GM11168 (cell line): ENCODE results near the gene CAPN2.

ENCODE experiments used
- in situ Hi-C: fragments of 300-500 bp; cut with MboI; formaldehyde crosslinking; loops from one replicate; pipeline ENCODE4 v1.12.0; 2022; ENCODE audit warnings: low sequenced_read_pairs; ENCODE audit not compliant: unreplicated experiment

CAPN2 gene

GRCh38 chr1:223700942-223701637 is 11.2 kb upstream of the CAPN2 start:
- in situ Hi-C loops: no loop called here

DNA sequence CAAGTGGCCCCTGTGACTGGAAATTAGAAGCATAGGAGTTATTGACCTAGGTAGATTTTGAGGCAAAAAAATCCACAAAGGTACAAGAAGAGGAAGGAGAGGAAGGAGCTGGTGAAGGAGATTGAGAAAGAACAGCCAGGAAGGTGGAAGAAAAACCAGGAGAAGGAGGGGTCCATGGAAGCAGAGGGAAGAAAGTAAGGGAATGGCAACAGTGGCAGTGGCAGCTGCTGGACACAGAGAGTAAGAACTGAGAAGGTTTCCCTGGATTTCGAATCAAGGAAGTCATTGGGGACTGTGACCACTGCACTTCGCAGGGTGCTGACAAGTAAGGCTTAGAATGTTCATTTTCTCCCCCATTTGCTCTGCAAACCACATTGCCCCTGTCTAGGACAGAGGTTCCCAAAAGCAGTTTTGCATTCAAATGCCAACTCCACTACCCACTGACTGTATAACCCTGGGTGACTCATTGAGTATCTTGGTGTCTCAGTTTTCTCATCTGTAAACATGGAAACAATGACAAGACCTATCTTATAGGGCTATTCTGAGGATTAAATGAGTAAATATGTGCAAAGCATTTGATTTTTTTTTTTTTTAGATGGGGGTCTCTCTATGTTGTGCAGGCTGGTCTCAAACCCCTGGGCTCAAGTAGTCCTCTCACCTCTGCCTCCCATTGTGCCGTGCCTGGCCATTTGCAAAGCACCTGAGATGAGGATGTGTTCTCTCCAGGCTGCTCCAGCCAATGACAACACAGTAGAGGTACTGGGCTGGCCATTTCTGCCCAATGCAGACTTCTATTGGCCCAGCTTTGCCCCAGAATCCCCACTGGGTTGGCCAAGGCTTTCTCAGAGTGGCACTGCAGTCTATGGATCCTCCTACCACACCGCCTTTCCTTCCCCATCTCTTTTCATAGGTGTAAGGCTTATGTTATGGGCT is 9.3 kb upstream of the CAPN2 start:
- in situ Hi-C loops: no loop called here

- in situ Hi-C loops: no loop called here
These were observed 8.7 kb upstream of the CAPN2 start for GRCh38 chr1:223703668-223704013.

GRCh38 chr1:223704921-223705878 is 7.1 kb upstream of the CAPN2 start:
- in situ Hi-C loops: no loop called here

DNA sequence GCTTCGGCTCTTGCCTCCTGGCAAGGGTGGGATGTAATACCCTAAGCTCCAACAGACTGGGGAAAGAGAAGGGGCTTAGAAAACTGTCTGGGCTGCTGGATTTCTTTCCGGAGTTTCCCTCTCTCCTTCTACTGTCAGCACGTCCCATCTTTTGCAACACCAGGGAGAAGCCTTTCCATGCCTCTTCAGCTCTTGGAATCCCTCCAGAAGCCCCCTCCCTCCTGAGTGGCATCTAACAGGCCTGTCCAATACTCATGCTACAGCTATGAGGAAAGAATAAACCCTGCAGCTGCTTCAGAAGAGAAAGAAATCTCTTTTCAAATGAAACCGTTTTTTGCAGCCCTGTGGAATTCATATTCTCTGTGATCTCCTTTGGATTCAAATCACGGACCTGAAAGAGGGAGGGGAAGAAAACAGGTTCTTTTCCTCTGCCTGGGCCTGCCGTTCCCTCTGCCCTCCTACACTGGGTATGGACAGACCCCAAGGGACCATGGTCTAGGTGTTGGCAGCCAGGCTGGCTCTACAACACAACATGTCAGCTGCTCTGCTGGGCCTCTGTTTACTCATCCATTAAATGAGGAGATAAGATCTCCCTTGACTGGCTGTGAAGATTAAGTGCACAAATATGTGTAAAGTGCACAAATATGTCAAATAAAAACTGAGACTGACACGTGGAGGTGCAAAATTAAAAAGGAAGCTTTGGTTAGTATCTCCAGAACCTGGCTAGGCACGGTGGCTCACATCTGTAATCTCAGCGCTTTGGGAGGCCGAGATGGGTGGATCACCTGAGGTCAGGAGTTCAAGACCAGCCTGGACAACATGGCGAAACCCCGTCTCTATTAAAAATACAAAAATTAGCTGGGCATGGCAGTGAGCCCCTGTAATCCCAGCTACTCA is 6.0 kb upstream of the CAPN2 start:
- in situ Hi-C loops: no loop called here

DNA sequence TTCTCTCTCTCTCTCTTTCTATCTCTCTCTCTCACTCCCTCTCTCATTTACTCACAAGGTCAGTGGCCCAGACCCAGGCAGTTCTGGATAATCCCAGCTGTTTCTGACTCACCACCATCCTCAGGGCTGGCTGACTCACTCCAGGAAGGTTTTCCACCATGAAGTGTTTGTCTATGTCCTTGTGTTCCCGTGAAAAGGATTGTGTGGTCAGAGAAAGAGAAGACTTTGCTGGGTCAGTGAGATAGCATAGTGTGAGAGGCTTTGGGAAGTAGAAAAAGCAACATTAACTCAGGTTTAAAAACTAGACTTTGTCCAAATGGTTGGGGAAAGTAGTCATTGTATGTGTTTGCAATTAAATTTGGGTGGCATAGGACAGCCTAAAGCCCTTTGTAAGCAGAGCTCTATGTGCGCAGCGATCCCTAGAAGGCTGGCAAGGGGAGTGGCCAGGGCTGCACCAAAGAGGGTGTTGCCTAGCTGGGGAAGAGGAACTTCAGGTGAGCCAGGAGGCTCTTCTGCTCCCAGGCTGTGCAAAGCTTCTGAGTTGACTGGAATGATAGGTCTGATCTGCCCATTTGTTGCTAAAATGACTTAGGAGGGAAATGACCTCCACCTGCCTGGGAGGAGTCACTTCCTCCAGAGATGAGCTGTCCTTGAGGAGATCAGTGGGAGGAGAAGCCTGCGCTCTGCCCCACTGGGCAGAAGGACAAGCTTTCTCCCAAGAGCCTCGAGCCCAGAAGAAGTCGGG is 4.9 kb upstream of the CAPN2 start:
- in situ Hi-C loops: no loop called here

DNA sequence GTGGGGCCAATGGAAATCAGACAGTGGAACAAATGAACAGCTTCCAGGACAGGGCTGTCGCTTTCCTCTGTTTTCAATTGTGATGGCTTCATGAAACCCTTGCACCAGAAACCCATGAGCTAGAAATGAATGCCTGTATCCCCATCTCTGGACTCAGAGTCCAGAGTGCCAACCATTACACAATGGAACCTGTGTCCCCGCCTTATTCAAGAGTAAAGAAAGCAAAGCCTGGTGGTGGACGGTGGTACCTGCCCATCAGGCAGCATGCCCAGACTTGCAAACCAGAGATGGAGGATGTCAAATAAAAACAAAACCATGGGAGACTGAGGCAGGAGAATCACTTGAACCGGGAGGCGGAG is 4.4 kb upstream of the CAPN2 start:
- in situ Hi-C loops: no loop called here

DNA sequence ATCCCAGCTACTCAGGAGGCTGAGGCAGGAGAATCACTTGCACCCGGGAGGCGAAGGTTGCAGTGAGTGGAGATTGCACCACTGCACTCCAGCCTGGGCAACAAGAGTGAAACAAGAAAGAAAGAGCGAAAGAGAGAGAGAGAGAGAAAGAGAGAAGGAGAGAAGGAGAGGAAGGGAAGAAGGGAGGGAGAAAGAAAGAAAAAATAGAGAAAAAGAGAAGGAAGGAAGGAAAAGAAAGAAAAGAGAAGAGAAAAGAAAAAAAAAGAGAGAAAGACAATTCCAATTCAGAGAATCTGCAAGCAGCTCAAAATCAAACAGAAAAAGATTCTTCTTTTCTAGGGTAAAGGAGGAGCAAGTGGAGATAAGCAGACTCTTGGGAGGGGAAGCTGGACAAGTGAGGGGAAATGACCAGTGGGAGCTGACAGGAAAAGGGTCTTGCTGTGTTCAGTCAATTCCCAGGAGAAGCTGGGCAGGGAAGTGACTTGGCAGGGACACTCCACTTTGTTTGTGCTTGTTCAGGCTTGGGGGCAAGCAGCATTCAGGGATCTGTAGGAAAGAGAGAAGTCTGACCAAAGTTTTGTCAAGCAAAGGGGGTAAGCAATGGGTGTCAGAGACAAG is 3.6 kb upstream of the CAPN2 start:
- in situ Hi-C loops: no loop called here

- in situ Hi-C loops: no loop called here
These were observed 2.7 kb upstream of the CAPN2 start for GRCh38 chr1:223709598-223709997.

DNA sequence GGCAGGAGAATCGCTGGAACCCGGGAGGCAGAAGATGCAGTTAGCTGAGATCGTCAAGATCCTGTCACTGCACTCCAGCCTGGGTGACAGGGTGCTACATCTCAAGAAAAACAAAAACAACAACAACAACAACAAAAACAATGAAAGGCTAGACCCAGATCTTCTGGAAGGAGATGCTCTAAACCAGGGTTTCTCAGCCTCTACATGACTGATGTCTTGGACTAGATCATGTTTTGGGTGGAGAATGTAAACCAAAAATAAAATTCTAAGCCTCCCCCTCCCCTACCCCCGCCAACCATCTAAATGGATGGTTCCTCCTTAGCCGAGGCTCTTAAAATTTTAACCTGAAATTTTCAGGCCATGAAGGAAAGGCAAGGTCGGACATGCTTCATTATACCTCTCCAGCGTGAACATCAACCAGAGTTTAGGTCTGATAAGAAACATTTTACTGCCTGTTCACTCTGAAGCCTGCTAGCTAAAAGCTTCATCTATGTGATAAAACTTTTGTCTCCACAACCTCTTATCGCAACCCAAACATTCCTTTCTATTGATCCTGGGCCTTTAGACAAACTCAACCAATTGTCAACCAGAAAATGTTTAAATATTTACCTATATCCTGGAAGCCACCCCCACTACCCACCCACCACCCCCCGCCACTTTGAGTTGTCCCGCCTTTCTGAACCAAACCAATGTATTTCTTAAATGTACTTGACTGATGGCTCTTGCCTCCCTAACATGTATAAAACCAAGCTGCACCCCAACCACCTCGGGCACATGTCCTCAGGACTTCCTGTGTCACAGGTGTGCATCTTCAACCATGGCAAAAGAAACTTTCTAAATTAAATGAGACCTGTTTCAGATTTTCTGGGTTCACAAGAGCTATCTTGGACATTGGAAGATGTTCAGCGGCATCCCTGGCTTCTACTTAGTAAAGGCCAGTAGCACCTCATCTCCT is 1.9 kb upstream of the CAPN2 start:
- in situ Hi-C loops: no loop called here

GRCh38 chr1:223711173-223711572 is 1.2 kb upstream of the CAPN2 start:
- in situ Hi-C loops: no loop called here

DNA sequence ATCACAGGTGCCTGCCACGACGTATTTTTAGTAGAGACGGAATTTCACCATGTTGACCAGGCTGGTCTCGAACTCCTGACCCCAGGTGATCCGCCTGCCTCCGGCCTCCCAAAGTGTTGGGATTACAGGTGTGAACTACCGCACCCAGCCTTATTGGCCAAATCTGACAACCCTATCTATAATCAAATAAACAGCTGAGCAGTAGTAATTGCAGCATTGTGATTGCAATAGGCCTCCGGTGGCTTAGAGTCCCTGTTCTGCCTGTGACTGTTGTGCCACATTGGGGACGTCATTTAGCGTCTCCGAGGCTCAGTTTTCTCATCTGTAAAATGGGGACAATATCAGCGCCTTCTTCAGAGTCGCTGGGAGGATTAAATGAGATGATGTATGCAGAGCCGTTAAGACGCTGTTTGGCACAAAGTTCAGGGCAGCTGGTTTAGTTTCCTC is 569 bp upstream of the CAPN2 start:
- in situ Hi-C loops: no loop called here

- in situ Hi-C loops: no loop called here
These were observed 623 bp downstream of the CAPN2 start for GRCh38 chr1:223712850-223713474.

GRCh38 chr1:223713546-223714420 is 1.4 kb downstream of the CAPN2 start:
- in situ Hi-C loops: no loop called here

- in situ Hi-C loops: no loop called here
These were observed 2.0 kb downstream of the CAPN2 start for GRCh38 chr1:223714421-223714724.
